ENCODE results near the gene MIOX.
A peak's percentile ranks its signal among the peaks of the same experiment; 100 is the strongest.
"Not testable (repeated sequence)": the region's sequence is repeated elsewhere in the genome, so short reads cannot be mapped to it uniquely, and the experiment has no call there.

Gene MIOX

DNA sequence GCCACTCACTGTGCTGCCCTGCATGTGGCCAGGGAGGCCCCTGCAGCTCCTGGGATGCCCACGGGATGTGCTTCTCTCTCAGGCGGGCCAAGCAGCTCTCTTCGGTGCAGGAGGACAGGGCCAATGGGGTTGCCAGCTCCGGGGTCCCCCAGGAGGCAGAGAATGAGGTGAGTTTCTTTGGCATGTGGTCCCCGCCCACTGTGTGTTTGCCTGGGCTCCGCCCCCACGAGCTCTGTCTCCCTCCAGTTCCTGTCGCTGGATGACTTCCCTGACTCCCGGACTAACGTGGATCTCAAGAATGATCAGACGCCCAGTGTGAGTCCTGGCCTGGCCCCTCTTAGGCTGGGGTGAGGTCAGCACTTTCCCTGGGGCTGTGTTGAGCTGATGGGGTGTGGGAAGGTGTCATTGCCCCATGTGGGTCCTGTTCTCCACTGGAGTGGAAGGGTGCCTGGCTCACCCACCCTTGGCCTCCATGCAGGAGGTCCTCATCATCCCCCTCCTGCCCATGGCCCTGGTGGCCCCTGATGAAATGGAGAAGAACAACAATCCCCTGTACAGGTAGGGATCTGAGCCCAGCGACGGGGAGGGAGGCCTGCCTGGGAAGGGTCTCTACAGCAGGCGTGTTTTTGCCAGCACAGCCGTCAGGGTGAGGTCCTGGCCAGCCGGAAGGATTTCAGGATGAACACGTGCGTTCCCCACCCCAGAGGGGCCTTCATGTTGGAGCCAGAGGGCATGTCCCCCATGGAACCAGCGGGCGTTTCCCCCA is 31.0 kb downstream of the MIOX start:
- DNase-seq (ENCODE audit: low read depth in 2 of 2), result no peak

DNA sequence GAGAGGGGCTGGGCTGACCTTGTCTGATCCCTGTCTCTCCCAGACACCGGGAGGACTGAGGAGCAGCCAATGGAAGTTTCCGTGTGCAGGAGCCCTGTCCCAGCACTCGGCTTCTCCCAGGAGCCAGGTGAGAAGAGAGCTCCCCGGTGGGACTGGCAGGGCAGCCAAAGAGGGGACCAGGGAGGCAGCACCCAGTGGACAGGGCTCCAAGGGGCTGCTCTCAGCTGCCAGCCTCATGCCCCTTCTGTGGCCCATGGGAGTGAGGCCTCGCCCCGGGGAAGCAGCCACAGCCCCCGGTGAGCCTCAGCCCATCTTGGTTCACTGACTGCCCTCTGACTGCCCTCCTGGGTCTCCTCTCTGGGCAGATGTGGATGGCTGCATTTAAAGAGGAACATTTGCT is 31.9 kb downstream of the MIOX start:
- no peak for DNase-seq (ENCODE audit: low read depth in 2 of 2)

DNA sequence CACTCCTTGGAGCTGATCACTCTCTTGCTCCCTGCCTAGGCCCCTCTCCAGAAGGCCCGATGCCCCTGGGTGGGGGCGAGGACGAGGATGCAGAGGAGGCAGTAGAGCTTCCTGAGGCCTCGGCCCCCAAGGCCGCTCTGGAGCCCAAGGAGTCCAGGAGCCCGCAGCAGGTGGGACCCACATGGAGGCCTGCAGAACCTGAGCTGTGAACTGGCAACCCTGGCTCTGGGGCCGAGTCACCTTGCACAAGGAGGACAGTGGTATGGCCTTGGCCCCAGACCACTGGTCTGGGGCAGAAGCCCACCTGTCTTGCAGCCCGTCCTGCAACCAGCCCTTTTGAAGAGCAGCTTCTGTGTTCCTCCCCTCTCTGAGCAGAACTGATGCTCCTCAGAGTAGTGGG is 32.5 kb downstream of the MIOX start:
- no peak for DNase-seq (ENCODE audit: low read depth in 2 of 2)

DNA sequence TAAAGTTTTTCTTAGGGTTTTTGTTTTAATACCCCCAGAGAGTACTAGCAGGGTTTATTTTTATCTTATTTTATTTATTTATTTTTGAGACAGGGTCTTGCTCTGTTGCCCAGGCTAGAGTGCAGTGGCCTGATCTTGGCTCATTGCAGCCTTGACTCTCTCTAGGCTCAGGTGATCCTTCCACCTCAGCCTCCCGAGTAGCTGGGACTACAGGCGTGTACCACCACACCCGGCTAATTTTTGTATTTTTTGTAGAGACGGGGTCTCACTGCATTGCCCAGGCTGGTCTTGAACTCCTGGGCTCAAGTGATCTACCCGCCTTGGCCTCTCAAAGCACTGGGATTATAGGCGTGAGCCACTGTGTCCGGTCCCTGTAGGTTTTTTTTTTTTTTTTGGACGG is 33.5 kb downstream of the MIOX start:
- DNase-seq (ENCODE audit: low read depth in 2 of 2), result not testable (repeated sequence)

DNA sequence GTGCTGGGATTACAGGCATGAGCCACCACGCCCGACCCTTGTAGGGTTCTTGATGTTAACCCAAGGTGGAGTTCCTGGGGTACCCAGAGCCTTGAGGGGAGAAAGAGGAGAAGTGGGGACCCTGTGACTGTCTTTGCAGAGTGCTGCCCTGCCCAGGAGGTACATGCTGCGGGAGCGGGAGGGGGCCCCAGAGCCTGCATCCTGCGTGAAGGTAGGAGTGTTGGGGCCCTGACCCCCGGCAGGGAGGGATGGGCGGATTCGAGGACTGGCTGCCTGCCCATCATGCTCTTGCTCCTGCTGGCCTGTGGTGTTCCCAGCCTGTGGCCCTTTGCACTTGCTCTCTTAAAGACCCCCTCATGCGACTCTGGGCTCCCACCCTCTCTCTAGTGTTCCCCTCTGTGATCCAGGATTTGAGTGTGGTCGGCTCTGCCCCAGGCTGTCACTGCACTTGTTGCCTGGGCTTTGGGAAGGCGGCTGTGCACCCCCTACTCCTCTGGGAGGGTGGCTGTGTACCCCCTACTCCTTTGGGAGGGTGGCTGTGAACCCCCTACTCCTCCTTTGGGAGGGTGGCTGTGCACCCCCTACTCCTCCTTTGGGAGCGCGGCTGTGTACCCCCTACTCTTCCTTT is 34.3 kb downstream of the MIOX start:
- no peak for DNase-seq (ENCODE audit: low read depth in 2 of 2)

DNA sequence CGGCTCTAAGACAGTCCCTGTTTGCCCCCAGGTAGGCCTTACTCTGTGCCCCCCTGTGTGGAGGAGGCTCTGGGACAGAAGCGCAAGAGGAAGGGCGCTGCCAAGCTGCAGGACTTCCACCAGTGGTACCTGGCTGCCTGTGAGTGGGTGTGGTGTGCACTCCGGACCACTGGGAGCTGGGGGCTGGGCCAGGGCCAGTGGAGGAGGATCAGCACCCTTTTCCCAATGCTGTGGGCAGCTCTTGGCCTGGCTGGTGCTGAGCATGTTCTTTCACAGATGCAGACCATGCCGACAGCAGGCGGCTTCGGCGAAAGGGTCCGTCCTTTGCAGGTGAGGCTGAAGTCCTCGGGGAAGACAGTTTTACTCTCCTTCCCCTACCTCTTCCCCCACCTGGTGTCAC is 35.1 kb downstream of the MIOX start:
- DNase-seq (ENCODE audit: low read depth in 2 of 2), result no peak

DNA sequence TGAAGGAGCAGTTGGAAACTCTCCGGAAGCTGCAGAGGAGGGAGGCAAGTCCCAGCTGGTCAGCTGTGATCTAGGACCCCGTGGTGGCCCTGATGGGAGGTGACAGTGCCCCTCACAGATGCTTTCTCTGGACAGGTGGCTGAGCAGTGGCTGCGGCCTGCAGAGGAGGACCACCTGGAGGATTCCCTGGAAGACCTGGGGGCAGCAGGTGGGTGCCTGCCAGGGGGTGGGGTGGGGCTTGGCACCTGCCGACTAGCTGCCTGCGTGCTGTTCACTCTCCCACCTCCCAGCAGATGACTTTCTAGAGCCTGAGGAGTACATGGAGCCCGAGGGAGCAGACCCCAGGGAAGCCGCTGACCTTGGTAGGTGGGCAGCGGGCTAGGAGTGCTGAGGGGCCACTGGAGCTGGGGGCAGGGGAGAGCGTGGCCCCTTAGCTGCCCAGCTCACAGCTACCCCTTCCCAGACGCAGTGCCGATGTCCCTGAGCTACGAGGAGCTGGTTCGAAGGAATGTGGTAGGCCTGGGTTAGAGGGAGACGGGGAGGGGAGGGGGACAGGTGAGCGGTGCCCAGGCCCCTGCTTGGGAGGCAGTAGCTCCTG is 35.6 kb downstream of the MIOX start:
- DNase-seq (ENCODE audit: low read depth in 2 of 2), result no peak

DNA sequence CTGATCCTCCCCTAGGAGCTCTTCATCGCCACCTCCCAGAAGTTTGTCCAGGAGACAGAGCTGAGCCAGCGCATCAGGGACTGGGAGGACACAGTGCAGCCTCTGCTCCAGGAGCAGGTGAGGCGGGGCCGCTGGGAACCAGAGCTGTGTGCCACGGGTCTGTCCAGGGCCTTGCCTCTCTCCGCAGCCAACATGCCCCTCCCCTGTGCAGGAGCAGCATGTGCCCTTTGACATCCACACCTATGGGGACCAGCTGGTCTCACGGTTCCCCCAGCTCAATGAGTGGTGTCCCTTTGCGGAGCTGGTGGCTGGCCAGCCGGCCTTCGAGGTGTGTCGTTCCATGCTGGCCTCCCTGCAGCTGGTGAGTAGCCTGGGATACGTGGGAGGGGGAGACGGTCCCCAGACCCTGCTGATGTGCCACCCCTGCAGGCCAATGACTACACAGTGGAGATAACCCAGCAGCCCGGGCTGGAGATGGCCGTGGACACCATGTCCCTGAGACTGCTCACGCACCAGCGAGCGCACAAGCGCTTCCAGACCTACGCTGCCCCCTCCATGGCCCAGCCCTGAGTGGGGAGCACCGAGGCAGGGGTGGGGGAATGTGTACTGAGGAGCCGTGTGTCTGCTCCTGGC is 36.3 kb downstream of the MIOX start:
- no peak for DNase-seq (ENCODE audit: low read depth in 2 of 2)

DNA sequence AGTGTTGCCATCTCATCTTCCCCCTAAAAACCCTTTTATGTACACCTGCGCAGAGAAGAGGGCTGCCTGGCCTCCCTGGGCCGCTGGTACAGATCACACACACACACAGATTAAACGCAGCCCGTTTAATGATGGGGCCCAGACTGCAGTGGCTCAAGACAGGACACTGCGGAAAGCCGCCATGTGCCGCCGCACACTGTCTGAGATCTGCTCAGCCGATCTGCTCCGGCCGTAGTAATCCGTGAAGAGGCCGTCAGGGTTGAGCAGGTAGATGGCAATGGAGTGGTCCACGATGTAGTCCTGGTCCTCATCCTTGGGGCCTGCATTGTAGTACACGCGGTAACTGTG is 36.8 kb downstream of the MIOX start:
- DNase-seq (ENCODE audit: low read depth in 2 of 2), result no peak

DNA sequence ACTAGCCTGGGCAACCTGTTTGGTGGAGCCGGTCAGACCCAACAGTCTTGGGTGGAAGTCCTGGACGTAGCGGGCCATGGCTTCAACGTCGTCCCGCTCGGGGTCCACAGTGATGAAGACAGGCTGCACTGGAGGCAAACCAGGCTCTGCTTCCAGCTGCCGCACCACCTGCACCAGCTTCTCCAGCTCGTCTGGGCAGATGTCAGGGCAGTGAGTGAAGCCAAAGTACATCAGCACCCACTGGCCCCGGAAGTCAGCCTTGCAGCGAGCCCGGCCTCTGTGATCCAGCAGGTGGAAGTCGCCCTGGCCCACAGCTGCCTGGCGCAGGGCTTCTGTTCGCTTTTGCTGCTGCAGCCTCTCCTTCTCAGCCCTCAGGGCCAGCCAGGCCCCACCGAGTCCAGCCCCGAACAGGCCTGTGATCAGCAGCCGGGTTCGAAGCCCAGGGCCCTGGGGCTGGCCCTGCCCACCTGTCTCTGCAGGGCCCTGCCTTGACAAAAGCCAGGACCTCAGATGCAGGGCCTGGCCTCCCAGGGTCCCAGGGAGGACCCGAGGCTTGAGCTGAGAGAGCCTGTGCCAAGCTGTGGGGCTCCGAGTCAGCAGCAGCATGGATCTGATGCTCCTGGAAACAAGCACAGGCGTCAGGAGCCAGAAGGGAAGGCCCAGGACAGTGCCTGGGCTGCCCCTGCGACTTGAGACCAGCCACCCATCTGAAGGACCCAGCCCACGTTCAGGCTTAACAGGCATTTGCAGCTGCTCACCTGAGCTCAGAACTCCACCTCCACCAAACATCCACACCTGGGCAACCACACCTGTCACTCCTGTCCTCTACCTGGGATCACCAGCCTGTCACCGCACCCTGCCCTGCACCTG is 37.4 kb downstream of the MIOX start:
- DNase-seq (ENCODE audit: low read depth in 2 of 2), result no peak

DNA sequence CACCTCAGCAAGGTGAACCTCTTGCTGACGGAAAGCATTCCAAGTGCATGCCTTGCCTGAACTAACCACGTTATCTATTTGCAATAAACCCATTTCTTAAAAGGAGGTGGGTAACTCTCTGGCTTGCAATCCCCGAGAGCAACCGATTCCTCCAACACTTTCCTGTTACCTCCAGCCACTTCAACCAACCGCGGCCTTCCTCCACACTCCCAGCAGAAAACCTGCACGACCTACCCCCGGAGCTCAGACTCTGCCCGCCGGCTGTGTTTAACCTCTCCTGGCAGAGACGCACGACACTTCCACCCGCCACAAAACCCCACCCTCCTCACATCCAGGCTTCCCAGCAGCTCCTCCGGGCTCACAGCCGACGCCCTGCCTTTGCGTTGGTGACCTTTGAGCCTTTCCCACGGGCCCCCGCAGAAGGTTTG is 38.0 kb downstream of the MIOX start:
- no peak for DNase-seq (ENCODE audit: low read depth in 2 of 2)

DNA sequence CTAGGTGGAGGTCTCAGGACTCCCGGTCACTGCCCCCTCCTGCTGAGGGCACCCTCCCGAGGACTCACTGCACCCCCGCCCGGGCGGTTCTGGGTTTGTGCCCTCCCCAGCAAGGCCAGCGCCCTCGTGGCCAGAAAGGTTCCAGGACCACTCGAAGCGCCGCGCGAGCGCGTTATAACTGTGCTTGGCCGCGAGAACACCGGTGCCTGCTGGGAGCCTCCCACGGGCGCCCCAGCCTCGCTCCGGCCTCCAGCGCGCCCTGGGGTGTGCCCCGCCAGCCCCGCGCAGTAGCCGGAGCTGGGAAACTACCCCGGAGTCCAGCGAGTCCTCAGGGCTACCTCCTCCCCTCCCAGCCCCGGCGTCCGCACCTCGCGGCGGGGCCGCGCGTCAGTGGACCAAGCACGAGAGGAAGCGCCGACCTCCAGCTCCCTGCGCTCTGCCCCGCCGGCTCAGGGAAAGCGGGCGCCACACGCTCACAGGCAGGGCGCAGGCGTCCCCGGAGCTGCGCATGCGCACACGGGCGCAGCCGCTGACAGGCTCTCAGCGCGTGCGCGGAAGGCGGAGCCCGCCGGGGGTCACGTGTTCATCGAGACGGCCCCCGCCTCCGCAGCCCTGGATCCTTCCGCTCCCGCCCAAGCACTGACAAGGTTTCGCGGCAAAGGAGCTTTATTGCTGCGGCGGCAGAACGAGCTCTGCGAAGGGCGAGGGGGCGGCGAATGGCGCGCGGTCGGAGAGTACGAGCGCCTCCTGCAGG is 38.6 kb downstream of the MIOX start, which contains the start of gene SCO2:
Gene SCO2 (minus strand): TSS at position 495 of the 754 bp plus-strand sequence. CDS start 1,187 bp downstream, outside the sequence.
- peak; percentile 94 to 96 for DNase-seq (ENCODE audit: low read depth in 2 of 2)

DNA sequence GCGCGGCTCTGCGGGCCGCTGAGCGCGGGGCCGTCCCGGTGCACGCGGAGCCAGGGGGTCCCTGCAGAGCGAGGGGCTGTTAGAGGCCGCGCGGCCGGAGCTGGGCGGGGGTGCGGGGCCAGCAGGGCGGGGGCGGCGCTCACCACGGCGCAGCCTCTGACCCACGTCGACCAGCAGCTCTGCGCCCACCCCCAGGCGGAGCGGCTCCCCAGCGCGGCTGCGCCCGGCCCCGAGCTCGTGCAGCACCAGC is 39.1 kb downstream of the MIOX start:
- DNase-seq (ENCODE audit: low read depth in 2 of 2), result no peak

DNA sequence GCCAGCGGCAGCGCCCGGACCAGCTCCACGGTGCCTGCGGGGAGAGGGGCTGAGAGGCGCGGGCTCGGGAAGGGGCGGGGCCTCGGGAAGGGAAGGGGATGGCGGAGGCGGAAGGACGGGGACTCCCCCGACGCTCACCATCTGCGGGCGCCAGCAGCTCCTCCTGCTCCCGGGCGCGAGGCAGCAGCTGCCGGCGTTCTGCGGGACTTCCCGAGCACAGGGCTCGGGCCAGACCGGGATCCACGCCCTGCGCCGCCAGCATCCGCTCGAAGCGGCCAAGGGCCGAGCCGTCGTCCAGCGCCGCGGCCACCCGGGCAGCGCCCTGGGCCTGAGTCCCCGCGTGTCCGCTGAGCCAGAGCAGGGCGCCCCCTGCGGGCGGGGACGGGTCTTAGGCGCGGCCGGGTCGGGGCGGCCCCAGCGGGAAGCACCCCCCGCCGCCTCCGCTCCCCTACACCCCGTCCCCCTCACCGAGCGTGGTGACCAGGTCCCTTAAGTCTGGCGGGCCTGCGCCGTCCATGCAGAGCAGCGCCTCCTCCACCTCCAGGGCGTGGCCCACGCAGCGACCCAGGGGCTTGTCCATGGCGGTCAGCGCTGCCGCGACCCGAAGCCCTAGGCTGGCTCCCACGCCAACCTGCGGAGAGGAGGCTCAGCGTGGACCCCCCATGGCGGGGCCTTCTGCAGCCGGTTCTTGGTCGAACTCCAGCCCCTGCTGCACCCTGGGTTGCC is 39.6 kb downstream of the MIOX start:
- DNase-seq (ENCODE audit: low read depth in 2 of 2), result peak; percentile 58 to 69

DNA sequence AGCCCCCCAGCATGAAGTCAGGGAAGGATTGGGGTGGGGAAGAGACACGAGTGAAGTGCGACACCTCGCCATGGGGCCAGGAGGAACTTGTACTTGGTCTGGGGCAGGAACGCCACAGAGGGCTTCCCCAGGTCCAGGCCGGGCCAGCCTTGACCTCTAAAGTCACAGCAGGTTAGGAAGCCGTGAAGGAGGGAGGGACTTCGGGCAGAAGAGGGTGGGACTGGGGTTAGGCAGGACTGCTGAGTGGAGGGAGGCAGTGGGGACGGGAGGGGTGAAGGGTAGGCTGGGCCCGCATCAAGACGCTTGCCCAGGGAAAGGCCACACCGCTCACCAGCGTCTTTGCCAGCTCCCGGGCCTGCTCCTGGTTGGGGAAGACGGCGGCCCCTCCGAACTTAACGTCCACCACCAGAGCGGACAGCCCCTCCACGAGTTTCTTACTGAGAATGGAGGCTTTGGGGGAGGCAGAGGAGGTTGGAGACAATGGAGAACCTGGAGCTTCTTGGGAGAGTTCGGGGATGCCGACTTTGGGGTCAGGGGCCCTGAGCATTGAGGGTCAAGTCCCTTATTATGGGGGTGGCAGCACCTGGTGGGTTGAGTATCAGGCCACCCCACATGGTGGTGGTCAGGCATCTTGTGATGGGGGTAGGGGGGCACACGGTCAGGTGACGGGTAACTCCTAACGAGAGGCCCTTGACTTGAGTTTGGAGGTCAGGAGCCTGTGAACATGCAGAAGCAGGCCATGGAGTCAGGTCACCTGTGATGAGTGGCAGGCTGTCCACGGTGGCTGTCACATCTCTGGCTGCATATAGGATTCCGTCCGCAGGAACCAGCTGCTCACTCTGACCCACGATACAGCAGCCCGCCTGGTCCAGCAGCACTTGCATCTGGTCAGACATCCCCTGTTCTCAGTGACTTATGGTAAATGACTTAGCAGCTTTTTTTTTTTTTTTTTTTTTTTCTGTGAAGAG is 40.5 kb downstream of the MIOX start:
- DNase-seq (ENCODE audit: low read depth in 2 of 2), result no peak

DNA sequence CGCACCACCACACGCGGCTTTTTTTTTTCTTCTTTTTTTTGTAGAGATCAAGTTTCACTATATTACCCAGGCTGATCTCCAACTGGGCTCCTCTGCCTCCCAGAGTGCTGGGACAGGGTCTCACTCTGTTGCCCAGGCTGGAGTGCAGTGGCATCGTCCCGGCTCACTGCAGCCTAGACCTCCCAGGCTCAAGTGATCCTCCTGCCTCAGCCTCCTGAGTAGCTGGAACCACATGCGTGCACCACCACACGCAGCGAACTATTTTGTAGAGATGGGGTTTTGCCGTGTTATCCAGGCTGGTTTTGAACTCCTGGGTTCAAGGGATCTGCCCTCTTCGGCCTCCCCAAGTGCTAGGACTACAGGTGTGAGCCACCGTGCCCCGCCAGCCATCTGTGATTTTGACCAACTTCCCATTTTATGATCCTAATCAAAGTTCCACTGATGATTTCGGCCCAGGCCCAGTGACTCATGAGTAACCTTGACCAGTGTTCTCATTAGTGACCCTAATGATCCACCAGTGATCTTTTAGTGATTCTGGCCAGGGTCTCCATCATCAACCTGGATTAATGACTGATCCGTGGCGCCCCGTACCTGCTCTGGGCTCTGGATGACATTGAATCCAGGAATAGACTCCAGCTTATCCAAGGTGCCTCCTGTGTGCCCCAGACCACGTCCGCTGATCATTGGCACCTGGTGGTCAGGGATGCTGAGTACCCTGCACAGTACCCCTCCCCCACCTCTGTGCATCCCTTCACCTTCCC is 41.4 kb downstream of the MIOX start:
- no peak for DNase-seq (ENCODE audit: low read depth in 2 of 2)

DNA sequence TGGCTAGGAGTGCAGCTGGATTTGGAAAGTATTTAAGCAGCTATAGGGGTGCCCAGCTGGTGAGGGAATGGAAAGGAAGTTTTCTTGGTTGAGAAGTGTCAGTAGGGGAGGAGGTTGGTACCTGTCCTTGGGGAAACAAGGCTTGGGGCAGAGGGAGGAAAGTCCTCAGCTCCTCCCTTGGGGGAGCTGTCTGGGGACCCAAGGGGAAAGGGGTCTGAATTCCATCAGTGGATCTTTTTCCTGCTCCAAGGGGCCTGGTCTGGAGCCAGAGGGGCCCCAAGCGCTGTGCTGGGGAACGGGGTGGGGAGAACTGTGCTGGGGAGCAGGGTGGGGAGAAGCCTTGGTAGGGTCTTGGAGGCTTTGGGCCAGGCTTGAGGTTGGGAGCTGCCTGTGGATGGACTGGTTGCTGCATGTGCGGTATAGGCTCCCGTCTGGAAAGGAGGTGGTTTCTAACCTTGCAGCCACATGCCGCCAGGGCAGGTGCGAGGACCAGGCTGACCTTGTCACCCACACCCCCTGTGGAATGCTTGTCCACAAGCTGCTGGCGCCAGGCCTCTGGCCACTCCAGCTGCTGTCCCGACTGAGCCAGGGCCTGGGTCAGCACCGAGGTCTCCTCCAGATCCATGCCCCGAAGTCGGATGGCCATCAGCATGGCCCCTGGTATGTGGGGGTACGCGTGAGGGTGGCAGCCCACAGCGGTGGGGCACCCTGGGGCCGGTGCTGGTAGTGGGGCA is 42.2 kb downstream of the MIOX start:
- DNase-seq (ENCODE audit: low read depth in 2 of 2), result no peak

DNA sequence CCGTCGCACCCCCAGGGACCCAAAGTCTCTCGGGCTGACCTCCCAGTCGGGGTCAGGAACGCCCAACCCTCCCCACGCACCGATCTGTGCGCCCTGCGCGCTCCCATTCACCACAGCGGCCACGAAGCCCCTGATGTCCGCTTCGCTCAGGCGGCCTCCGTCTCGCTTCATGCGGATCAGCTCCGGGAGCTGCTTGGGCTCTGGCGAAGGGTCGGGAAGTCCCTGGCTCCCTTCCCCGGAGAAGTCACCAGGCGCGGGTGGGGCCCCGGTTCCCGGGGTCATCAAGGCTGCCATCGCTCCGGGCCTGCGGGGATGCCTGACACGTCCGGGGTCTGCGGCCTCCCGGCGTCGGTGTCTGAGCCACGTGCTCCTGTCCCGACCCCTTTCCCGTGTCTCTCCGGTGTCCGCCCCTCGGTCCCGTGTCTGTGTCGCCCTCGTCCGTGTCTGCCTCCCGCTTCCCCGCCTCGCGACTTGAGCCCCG is 42.8 kb downstream of the MIOX start:
- no peak for DNase-seq (ENCODE audit: low read depth in 2 of 2)
